GM20431 (cell line): Measurements from ENCODE around the gene TRA2B.
"Not testable (repeated sequence)": the region's sequence is repeated elsewhere in the genome, so short reads cannot be mapped to it uniquely, and the experiment has no call there.

Source experiments
- in situ Hi-C: fragments of 300-500 bp; cut with MseI, MboI; formaldehyde crosslinking; loops from one replicate; pipeline ENCODE4 v1.15.0; 2020; ENCODE audit warnings: low sequenced_read_pairs; ENCODE audit not compliant: unreplicated experiment

The TRA2B gene

GRCh38 chr3:185930393-185931107 is 7.3 kb downstream of the TRA2B start:
- in situ Hi-C loops = no loop called here

- in situ Hi-C loops = no loop called here
Observed at GRCh38 chr3:185929192-185930151, 8.3 kb downstream of the TRA2B start.

- in situ Hi-C loops = no loop called here
Observed at GRCh38 chr3:185928496-185928895, 9.3 kb downstream of the TRA2B start.

DNA sequence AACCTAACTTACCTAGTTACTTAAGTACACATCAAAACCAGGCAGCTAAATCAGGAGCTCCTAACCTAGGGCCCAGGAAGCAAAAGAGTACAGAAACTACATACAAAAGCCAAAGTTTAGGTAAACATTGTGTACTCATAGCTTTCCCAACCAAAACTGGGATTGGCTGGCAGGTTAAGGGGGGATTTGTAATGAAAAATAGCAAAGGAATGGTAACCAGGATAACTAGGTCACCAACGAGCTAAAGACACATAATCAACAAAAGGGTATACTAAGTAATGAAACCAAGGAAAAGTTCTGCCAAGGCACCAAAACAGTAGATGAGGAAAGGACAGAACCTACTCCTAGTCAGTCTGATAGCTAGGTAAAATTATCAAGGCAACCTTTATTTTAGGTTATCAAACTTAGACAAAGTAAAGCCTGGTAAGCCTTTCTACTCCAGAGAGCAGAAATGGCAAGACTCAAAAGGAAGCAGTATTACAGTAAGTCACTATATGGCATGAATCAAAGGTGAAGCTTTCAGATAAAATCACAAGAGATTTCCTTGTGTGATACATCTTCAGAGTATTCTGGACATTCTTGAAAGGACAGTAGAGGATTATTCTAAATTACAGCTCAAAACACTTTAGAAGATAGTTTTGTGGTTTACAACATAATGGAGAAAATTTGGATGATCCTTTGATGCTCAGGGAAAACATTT is 10.2 kb downstream of the TRA2B start:
- in situ Hi-C loops = no loop called here

- in situ Hi-C loops = no loop called here
Observed at GRCh38 chr3:185926445-185926844, 11.4 kb downstream of the TRA2B start.

DNA sequence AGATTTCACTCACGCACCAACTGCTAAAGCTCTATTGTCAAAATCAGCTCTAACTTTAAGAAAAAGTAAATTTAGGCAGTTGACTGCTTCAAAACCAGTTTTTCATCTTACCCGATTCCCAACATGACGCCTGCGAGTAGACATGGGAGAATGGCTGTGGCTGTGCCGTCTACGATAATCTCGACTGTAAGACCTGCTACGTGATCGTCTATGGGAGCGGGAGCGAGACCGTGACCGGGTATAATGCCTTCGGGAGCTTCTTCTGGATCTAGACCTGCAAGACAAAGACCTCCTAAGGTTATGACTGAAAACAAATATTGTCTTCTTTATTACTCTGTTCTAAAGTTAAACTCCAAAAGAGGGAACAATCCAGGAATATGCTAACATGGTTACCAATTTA is 12.5 kb downstream of the TRA2B start:
- in situ Hi-C loops = no loop called here

GRCh38 chr3:185924375-185924774 is 13.4 kb downstream of the TRA2B start:
- in situ Hi-C loops = no loop called here

DNA sequence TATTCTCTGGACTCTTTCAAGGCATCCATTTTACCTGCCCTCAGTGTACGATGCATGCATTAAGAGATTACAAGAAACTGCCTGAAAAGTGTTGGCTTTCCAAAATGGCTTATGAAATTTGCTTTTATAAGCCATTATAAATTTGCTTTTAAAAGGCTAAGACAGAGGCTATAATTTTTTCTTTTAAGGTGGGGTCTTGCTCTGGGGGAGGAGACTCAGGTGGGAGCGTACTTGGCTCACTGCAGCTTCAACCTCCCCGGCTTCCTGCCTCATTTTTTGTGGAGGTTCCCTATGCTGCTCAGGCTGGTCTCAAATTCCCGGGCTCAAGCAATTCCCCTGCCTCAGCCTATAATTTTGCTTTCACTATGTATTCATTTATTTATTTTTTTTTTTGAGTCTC is 17.6 kb downstream of the TRA2B start:
- in situ Hi-C loops = no loop called here

DNA sequence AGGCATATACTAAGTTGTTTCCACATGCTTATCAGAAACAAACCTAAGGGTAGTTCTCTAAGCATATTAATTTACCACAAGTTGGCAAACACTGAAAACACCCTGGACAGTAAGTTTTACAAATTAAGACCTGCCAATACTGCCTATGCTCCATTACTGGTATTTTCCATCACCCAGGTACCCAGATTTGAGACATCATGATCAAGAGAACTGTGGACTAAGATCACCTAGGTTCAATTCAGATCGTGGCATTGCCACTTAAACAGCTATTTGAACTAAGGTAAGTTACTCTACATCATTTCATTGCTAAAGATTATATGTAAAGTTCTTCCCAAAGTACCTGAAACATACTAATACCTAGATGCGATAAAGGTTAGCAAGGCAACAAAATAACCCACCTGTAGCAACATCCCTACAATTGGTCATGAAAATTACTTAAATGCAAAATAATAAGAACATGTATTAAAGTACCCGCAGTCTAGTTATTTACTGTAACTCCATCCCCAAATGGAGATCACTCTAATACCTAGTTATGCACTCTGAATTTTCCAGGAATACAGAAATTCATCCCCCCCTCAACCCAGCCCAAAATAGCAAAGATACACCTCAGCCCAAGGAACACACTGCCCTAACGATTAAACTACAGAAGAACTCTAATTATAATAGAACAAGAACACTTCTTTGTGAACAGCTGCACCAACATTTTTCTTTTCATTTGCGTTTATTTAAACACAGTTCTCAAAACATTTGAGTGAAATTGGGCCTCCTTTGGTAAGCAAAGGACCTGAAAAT is 21.6 kb downstream of the TRA2B start:
- in situ Hi-C loops = no loop called here

- in situ Hi-C loops = no loop called here
Observed at GRCh38 chr3:185915642-185916041, 22.2 kb downstream of the TRA2B start.

DNA sequence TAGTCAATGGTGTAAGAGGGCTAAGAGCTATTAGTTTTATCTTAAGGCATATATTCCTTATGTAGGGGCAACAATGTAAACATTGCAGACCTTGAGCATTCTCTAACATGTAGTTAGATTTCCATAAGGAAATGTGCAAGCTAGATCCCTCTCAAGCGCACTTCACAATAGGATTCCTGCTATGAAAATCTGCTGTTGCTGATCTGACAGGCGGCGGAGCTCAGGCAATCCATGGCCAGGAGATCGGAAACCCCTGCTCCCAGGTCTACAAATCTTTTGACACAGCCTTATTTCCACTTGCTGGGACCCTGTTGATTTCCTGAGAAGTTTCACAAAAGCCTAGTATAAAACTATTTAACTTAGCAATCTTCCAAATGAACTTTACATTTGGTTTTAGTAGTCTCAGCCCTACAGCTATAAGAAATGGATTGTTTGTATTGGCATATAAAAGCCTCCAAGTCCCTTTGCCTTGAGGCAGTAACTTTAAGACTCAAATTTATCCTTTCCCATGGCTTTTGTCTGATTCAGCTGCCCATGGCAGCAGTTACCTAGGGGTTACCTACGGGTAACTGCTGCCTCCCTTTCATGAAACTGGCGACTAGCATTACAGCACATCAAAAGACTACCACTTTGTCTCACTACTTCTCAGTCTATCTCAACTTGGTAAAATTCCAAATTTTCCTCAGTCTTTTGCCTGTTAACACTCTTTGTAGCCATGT is 22.7 kb downstream of the TRA2B start:
- in situ Hi-C loops = no loop called here

DNA sequence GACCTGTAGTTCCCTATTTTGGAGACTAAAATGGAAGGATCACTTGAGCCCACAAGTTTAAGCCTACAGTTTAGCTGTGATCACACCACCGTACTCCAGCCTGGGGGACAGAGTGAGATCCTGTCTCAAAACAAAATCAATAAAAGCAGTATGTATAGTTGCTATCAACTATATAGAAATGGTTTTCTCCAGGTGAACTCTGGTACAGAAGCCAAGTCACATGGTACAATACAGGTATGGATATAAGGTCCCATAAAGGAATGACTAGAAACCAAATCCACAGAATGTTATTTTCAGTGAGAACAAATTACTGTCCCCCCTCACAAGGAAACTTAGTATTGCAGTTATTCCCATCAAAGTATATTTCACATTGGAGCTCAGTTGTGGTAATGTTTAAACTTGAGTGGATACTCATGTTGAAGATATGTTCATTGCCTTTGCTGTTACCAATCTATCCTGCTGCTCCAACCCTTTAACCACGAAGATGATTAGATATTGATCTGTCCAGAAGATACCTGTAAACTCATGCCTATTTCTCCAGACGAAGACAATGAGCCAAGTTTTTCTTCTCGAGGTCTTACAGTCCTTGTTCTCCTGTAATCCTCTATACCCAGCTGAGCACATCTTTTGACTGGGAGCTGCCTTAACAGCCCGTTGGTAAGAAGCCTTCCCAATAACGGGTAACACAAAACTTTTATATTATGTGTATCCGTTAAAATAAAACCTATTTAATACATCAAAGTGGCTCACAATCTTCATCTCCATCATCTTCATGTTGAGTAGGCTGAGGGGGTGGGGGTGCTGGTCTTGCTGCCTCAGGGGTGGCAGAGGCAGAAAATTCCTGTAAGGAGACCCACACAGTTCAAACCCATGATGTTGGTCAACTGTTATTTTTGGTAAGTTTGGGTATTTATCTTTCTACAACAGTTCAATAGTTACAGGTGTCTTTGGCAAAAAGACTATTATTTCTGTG is 24.6 kb downstream of the TRA2B start:
- in situ Hi-C loops = no loop called here

- in situ Hi-C loops = no loop called here
Observed at GRCh38 chr3:185912512-185912911, 25.3 kb downstream of the TRA2B start.

DNA sequence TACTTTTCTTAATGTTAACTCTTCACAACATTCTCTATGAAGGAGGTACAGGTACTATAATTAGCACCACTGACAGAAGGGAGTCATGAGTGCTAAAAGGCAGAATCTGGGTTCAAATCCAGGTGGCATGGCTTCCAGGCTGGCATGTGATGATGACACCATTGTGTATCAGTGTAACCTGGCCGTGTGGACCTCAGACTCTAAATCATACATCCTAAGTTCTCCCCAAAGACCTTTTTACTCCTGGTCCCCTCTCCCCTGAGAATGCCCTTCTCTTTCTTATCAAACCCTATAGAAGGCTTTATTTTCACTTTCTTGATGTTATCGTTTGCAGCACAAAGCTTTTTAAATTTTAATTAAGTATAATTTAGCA is 26.8 kb downstream of the TRA2B start:
- in situ Hi-C loops = not testable (repeated sequence)

DNA sequence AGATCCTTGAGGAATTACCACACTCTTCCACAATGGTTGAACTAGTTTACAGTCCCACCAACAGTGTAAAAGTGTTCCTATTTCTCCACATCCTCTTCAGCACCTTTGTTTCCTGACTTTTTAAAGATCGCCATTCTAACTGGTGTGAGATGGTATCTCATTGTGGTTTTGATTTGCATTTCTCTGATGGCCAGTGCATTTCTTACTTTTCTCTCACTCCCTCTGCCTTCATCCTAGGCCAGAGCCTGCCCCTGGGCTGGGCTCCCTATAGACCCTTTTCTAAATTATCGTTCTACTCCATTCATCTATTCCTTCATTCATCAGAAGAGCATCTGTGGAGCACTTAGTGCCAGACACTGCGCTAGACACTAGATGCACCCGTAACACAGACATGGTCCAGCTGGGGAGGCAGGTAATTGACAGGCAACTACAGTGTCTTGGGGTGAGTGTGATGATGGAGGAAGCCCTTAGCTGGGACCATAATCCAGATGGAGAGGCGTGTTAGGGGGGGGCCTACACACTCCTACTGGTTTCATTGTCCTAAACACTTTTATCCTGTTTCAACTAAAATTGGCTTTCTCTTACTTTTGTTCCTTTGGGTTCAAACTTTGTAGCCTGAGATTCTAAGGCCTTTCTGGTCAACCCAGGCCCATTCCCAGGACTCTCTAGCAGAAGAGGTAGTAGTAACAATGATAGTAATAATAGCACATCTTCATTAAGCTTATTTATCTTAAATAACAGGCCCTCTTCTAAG is 27.3 kb downstream of the TRA2B start:
- in situ Hi-C loops = not testable (repeated sequence)

DNA sequence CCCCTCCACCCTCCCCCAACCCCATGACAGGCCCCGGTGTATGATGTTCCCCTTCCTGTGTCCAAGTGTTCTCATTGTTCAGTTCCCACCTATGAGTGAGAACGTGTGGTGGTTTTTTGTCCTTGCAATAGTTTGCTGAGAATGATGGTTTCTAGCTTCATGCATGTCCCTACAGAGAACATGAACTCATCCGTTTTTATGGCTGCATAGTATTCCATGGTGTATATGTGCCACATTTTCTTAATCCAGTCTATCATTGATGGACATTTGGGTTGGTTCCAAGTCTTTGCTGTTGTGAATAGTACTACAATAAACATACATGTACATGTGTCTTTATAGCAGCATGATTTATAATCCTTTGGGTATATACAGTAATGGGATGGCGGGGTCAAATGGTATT is 27.9 kb downstream of the TRA2B start:
- in situ Hi-C loops = not testable (repeated sequence)

GRCh38 chr3:185900228-185900627 is 37.6 kb downstream of the TRA2B start:
- in situ Hi-C loops = no loop called here

- in situ Hi-C loops = no loop called here
Observed at GRCh38 chr3:185896636-185897035, 41.2 kb downstream of the TRA2B start.
